ENCODE measurements around the gene HEG1. TPM values are rescaled to one million over a fixed set of nuclear protein-coding genes. Genes with fewer than 3 reads are reported as not detected.
A peak's percentile ranks its signal among the peaks of the same experiment; 100 is the strongest.

Gene HEG1
- total RNA-seq, 1 experiment from 2014 or later = 0.33 TPM

DNA sequence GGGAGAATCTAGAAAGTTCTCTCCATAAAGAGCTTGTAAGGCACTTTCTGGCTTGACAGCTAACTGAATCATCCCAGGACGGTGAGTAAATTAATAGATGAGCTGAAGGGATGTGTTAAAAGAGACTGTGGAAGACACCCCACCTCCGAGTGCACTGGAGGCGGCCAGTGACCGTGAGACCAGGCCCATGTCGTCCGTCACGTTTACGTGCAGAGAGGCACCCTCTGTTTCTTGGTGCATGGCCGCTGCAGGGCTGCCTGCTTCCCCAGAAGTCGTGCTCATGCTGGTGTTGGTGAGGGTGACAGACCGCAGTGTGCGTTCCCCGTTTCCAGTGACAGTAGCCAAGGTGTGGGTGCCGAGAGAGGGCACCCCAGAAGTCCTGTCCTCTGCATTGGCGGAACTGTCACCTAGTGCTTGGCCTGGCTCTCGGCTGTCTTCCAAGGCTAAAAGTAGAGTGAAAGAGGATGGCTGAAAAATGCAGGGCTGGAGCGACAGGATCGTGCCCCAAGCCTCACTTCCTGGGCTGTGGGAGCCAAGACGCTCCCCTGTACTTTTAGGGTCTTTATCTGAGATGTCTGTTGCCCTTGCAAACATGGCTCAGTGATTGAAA lies 41.1 kb downstream of the HEG1 start:
- DNase-seq (ENCODE audit: low spot score) = no peak

DNA sequence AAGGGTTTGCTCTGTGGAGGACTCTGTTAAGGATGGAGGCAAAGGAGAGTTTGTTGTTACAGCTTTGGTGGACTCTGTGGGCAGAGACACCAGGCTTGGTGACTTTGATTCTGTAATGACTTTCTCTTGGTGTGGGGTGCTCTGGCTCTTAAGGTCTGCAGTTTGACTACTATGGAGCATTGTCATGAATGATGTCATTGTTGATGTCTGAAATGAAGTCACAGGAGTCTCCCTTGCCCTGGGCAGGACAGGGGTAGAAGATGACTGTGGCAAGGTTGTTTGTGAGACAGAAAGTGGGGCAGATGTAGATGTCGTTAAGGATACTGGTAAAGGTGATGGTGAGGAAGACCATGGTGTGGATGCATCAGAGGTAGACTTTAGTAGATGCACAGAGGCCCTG lies 42.7 kb downstream of the HEG1 start:
- no peak for DNase-seq (ENCODE audit: low spot score)

DNA sequence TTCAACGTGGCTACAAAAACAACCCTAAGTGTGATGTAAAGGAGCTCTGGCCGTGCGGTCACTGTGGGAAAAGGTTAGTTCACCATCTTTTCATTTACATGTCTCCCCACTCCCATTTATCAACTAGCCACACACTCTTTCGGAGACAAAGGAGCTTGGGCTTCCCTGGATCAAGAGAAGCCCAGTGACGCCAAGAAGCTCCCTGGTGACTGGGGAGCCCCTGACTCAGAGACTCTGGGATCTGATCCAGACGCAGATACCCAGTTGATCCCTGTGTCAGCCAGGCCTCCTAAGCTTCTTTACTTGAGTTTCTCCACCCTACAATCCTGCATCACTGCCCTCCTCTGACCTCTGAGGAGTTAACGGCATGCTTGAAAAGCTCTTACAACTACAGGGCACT lies 43.9 kb downstream of the HEG1 start:
- no peak for DNase-seq (ENCODE audit: low spot score)

DNA sequence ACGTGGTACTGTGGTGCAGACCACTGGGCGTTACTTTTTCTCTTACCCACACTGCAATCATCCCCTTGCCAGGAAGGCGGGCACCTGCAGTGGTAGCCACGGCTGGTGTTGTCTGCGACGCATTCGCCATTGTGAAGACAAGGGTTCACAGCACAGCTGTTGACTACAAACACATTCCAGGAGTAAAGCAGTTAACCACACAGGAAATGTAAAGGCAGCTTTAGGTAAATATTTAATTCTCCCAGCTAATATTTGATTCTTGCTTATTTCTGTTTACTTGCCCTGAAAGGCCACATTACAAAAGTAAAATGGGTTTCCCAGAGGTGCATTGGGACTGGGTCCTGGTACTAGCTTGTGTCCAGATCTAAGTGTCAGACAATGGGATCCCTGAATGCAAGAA lies 45.4 kb downstream of the HEG1 start:
- DNase-seq (ENCODE audit: low spot score) = peak; percentile 34

DNA sequence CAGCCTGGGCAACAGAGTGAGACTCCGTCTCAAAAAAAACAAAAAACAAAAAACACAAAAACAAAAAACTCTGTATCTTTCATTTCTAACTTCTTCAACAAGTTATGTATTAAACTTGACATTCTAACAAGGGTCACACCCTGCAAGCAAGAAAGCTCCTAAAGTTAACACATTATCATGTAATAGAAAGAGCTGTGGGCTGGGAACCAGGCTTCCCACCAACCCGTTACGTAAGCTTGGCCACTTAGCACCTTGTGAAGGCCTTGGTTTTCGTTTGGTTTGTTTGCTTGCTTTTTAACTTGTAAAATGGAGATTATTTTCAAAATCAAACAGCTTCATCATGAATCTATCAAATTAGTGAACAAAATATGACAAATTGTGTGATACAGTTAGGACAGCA lies 47.0 kb downstream of the HEG1 start:
- no peak for DNase-seq (ENCODE audit: low spot score)

DNA sequence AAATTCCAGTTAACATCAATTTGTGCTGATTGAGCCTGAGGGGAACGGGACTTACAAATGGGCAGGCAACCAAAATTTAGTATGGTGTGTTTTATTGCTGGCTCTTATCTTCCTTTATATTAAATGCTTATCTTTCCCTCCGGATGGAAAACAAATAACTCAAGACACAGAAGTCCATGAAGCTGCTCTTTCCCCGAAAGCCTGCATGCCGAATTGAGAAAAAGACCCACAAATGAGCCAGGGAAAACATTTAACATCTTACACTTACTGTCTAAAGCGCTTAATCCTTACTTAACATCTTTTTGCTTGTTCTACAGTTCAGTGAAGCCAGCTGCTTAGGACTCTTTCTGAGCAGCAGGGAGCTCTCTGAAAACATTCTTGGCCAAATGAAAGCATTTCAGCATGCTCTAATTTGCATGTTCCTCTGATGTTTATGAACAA lies 49.5 kb downstream of the HEG1 start:
- DNase-seq (ENCODE audit: low spot score) = no peak

DNA sequence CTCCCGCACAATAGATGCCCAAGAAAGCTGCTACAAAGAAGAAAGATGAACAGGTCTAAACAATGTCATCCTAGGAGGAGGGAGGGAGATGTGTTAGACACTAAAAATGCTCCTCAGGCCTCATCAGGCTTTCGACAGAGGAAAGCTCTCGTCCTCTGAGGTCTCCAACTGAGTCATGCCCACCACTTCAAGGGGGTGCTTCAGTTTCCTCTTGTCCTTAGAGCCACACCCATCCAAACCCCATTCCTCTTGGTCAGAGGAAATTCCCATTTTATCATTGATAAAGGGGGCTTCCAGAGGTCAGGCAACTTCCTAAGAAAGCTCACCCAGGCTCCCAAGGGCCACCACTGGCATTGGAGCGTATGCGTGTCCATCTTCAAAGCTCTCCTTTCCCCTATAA lies 50.1 kb downstream of the HEG1 start:
- no peak for DNase-seq (ENCODE audit: low spot score)

DNA sequence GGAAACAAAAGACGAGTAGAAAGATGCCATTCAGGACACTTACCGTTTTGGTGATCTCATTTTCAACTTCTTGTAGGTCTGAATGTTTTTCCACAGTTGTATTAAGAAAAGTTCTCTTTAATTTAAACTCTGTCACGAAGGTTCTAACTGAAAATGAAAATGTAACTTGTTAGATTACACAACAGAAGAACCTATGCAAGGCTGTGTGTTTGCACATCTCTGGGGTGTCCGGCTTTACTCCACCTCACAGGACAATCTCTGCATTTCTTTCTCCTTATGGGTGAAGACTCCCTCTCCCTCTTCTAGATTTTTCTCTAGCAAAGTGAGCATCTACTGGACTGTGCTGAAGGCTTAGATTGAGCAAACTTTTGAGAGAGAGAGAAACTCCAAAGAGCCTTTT lies 50.6 kb downstream of the HEG1 start:
- no peak for DNase-seq (ENCODE audit: low spot score)

DNA sequence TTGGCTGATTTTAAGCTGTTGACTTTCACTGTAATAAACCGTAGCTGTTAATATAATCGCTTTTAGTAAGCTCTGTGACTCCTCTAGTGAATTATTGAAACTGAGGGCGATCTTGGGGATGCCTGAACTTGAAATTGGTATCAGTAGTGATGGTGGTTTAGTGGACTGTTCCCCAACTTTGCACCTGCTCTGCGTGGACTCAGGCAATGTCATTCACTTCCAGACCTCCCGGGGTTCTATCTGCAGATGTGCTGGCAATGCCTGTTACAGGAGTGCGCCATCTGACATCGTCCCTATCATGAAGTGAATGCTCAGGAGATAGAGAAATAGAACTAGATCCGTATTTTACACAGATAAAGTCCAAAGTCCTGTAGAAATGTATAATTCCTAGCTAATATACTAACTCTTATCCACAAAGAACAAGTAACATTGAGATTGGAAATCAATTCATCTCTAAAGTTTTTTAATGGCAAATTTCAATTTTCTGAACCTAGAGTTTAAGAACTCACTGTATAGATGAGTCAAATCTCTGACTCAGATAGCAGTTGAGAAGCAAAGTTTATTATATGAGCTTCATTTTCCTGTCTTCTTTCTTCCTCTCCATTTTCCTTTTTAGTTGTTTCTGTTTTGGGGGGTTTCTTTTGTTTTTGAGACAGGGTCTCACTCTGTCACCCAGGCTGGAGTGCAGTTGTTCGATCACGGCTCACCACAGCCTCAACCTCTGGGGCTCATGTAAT lies 51.8 kb downstream of the HEG1 start:
- no peak for DNase-seq (ENCODE audit: low spot score)

DNA sequence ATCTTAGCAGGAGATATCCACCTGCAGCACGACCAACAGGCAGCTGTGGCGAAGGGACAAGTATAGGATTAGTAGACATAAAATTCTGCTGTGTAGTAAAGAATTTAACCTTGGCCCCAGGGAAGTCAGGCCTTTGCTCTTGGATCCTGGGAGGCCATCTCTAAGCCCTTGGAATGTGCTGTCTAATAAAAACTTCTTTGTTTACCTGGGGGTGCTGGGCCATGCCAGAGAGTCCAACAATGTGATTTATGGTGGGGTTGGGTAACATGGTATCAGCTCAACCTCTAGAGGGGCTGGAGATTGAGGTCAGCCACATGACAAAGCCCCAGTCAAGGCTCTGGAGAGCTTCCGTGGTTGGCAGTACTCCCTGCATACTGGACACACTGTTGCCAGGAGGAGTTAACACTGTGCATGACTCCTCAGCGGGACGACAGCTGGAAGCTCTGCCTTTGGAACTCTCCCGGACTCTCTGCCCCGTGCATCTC lies 52.4 kb downstream of the HEG1 start:
- DNase-seq (ENCODE audit: low spot score) = peak; percentile 44

DNA sequence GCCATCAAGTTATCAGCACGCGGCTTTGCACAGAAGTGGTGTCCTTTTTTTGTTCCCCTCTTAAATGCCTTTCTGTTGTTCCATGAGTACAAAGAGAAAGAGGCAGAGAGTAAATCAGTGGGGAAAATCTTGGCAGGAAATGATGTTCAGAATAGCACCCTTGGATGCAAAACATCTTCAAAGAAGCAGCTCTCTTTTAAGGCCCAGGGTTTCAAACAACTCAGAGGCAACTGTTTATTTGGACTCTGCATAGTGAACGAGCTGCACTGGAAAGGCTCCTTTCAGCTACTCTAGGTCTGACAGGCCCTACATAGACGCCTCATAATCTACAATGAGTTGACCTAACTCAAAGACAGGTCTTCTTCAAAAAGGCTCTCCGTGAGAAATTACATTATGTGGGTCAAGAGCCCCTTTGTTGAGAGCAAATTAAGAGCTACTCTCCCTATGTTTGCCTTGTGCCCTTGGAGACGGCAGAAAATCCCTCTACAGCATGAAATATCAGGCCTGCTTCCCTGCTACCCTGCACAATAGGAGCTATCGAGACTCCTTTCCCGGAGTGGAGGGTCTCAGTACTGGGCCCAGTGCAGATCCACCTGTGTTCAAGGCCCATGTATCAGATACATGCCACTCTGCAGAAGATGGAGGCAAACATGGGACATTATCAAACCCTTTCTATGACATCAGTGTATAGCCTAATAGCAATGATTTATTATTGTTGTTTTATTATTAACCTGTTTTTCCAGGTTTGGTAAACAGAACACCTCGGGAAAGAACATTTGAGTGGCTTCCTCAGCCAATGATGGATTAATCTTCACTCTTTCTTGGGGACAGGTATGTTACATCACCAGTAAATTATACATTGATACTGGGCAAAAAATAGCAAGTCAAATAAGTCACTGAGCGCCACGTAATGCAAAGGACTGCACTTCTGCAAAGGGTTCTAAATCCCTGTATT lies 53.1 kb downstream of the HEG1 start:
- DNase-seq (ENCODE audit: low spot score) = no peak

DNA sequence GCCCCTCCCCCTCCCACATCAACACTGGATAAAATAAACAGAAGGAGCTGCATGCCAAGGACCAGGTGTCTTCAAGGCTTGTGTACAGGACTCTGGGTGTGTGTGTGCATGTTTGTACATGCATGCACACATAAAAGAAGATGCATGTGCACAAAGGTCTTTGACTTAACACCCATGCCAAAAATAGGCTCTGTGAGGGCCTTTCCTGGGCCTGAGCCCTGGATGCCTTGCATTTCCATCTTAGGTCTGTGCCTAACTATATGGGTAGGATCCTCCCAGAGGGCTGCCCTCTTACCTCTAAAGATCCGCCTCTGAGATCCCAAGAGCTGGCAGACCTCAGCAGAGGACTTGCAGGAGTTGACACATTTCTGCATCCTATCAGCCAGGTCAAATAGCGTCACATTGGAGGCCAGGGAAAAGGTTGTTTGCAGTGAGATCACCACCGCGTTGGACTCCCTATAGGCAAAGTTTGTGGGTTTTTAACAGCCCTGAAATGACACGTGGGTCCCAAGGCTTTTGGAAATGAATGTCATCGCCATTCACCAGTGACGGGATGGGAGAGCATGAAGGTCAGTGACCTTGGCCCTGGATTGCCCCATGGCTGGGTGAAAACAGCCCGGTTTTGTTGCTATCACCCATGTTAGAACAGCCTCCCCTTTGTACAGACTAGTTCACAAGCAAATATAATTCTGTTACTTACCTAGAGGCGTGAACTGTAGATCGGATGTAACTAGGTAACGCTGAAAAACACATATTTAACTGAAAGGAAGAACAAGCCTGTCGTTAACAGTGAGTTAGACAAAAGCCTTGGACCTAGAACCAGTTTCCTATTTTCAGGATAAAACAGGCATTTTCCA lies 54.0 kb downstream of the HEG1 start:
- DNase-seq (ENCODE audit: low spot score) = no peak

DNA sequence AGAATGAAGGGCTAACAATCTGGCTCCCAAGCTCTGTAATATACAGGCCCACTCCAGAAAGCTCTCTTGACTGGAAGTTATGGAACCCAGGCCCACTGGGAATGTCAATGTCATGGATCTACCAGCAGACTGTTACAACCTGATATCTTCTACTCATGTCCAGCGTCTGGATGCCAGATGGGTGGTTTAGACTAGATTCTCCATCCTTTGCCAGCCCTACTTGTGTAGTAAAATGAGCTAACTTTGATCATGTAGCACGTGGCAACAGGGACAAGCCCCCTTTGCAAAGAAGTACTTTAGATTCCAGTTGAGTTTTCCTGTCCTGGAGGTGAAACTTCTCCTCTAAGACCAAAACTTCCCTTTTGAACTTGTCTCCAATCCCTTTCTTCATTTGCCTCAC lies 55.1 kb downstream of the HEG1 start:
- no peak for DNase-seq (ENCODE audit: low spot score)

DNA sequence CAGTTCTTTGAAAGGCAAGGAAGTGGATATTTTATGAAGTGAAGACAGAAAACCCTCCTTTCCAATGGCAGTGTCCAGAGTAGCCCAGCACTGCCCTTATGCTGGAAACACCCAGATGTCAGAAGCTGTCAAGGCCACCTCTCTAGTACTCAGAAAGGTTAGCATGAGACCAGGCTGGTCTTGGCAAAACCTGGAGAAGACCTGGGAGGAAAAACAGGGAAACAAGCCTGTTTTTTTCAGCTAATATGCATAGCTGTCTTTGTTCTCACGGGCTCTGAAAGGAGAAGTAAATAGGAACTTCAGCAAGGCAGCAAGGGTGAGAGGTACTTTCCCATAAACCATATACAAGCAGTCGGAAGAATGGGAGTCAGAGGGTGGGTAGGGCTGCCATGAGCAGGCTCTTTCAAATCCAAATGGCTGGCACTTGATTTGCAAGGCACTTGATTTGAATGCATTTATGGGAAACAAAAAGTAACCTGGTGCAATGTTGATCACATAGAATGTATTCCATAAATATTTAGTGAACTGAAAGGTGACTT lies 55.8 kb downstream of the HEG1 start:
- no peak for DNase-seq (ENCODE audit: low spot score)

DNA sequence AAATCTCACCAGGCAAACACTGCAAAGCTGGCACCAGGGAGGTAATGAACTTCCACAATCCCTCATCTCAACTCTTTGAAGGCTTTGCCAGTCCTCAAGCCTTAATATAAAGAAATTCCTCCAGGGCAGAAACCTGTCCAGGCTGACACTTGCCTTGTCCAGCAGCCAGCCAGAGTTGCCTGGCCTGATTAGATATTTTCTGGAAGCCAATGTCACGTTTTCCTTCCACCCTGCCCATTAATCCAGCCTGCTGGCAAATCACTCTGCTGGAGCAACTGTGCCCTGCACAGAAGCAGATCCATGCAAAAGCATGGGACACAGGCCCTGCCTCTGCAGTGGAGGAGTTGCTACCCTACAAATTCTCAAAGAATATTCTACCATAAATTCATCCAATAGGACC lies 56.5 kb downstream of the HEG1 start:
- no peak for DNase-seq (ENCODE audit: low spot score)

DNA sequence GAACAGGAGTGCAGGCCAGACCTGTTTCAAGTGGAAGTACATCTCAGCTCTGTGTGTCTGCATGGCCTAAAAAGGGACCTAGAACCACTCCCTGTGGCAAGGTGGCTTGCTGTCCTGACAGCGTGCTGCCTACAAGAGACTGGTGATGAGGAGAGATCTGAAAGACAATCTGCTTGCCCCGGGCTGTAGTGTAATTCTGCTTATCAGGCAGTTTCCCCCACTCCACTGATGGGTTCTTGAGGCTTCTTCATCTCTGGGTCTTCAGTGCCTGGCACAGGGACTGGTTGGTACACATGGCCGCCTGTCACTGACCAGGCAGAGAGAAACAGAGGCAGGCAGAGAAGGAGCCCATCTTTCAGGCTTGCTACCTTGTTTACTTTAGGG lies 57.6 kb downstream of the HEG1 start:
- no peak for DNase-seq (ENCODE audit: low spot score)

DNA sequence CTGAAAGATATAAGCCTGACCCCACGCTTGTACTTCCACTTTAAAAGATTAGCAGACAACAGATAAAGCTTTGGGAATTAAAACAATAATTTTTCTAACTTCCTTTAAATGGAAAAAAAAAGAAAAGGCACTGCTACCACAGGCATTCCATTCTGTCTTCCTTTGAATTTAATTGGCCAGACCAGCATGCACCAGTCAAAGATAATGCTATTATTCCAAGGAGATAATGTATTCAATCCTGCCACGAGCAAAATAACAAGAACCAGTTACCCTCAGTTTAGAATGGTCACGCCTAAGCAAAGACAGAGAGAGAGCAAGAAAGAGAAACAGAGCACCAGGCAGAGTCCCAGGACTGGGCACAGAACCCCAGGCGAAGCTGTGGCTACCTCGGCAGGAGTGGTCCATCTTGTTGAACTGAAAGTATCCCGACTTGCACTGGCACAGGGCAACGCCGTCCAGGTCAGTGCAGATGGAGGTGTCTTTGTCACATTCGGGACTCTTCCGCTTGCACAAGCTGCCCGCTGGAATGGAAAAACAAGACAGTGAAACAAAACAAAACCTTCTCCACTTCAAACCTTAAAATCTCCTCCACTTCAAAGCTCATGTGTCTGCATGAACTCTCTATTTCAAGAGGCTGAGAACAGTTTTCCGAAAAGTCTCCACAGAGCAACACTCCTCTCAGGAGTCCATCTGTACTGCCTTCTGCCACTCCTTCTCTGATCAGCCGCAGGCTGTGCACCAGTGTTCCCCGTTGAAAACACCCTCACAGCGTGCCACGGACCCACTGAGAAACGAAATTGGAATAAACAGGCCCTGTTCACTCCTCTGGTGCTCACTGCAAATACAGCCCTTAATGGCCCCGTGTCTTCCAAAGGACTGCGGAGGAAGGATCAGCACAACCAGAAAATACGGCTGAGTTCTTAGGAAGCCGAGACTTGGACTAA lies 58.2 kb downstream of the HEG1 start:
- no peak for DNase-seq (ENCODE audit: low spot score)

DNA sequence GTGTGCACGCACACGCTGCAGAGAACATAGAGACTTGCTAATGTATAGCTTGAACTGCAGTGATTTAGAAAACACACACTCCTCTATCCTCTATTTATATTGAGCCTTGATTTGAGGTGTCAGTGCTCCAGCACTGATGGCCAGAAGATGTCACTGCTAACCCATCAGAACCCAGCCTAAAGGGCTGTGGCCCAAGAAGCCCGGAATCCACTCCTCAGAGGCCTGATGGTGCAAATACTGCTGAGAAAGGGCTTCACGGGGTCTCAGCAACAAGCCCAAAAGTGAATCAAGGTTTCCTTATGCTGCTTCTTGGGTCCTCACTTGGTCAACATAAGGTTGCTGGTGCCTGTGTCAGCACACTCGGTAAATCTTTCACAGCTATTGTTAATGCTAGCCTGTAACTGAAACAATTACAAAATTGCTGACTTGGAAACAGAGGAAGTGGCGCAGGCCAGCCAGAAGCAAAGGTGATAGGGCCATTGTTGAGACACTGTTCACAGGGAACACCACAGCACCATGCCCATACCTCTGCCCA lies 60.3 kb downstream of the HEG1 start:
- peak; percentile 87 for DNase-seq (ENCODE audit: low spot score)

DNA sequence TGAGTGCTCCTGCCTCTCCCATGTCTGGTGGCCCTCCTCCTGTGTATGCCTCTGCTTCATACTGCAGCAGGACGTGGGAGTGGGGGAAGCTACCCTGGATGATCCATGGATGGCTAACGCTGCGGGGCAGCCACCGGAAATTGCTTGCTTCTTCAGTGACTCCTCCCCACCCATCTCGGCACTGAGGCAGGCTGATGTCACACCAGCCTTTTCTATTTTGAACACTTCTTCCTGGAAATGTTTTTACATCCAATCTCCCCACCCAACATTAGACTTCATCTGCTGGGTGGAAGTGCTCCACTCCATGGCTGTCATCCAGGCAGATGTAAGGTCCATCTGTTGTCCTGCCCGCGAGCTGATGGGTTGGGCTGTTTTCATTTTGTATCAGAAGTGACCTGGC lies 62.3 kb downstream of the HEG1 start:
- no peak for DNase-seq (ENCODE audit: low spot score)

DNA sequence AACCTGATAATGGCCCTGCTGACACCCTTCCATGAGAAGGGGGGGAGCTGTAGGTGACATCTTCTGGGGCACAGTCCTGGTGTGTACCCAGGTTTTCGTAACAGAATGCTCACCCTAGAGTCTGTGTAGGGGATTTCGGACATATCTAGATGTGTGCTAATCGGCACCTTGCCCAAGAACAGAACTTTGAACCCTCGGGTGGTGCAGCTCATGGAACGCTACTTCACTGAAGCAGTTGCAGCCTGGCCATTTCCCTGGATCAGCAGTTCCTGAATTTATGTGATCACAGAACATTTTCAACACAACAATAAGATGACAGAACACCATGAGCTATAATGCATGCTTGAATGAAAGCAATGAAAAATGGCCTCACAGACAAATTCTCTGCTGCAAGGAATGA lies 63.8 kb downstream of the HEG1 start:
- DNase-seq (ENCODE audit: low spot score) = peak; percentile 37
